CMK (cell line): ENCODE results near the gene STON2.

Experiments used
- DNase-seq: peaks from one replicate; pipeline ENCODE4 v3.0.0-alpha.2; 2010; ENCODE audit warnings: low read depth

Gene STON2

DNA sequence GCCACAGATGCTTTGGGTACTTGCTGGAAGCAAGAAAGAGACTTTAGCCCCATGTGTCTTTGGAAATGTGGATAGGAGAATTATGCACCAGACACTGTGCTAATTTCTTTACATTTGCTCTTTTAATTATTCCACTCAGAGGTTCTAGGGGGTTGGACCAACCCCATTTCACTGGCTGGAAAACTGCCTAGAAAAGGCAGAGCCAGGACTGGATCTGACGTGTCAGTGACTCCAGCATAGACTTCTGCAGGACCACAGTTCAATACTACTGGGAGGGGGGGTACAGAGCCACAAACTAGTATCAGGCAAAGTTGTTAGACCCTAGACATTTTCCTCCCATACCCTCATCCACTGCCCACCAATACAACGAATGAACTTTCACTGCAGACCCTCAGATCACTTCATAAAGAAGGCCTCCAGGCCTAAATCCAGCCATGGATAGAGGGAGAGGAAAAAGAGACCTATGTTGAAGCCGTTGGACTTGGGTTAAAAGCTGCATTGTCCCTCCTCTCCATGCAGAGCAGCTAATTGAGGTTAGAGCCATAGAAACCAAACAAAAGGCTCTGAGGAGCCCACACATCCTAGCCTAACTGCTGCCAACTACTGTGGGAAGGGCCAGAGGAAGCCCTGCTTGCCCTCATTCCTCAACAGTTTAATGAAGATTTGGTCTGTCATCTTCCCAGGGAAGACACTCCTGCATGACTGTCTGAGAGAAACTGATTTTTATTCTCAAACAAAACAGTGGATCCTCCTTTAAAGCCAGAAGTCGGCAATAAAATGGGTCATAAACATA, 68.7 kb downstream of the STON2 start:
- no peak for DNase-seq

DNA sequence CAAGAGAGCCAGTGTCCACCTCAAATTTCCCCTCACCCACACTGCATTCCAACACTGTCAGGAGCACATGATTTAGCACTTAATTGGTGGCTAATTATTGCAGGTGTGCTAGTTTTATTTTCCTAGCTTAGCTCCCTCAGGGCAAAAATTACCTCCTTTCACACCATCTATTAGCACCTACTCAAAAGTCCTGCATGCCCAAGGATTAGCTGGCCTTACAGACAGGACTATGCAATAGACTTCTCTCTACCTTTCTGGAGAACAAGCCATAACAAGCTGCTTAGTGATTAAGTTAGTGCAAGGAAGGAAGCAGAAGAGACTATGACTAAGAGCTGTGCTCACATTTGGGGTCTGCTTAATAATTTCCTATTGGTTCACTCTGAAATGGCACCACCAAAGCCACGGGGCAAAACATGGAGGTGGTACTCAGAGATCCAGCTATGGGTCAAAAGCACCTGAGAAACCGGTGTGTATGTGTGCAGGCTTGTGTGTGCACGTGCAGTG, 69.5 kb downstream of the STON2 start:
- DNase-seq, result no peak

GRCh38 chr14:81329640-81330381, 70.3 kb downstream of the STON2 start:
- DNase-seq, result no peak

- no peak for DNase-seq
These were observed 73.7 kb downstream of the STON2 start for GRCh38 chr14:81326451-81326850.

- no peak for DNase-seq
These were observed 76.1 kb downstream of the STON2 start for GRCh38 chr14:81324011-81324410.

DNA sequence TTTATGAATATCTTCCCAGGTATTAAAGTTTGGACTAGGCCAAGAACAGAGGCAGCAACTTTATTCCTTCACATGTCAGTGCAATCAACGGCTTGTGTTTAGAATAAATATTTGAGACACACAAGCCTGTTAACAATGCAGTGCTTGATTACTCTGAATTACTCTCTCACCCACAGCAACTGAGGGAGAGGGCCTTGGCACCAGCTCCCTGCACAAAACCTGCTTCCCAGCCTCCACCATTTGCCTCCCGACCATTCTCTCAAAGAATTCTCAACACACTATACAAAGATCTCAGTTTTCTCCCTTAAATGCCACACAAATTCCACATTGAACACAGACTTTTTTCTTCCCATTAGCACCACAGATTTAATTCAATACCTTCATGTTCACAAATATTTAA, 77.0 kb downstream of the STON2 start:
- no peak for DNase-seq

DNA sequence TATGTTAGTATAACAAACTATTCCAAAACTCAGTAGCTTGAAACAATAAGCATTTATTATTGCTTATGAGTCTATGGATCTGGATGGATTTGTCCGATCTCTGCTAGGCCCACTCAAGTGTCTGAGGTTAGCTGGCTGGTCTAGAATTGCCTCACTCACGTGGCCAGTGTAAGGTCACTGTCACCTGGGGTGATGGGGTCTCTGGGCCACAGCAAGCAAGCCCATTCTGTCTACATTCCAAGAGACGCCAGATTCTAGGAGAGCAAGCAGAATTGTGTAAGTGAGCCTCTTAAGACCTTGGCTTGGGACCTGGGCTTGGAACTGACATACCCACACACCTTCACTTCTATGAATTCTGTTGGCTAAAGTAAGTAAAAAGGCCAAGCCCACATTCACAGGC, 80.2 kb downstream of the STON2 start:
- no peak for DNase-seq

DNA sequence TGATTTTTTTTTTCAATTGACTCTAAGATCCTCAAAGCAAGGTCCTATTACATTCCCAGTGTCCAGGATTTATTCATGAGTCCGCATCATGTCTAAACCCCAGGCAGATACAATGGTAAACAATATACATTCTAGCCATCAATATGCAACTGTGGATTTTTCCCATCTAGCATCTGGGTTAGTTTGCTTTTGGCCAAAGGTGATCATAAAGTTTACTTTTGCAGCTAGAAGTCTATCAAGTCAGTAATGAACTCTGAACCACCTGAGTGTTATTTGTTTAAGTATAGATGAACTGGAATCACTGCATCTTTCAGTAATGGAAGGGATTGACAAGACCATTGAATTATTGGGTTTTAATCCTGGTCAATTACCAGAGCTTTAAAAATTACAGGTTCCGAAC, 80.8 kb downstream of the STON2 start:
- no peak for DNase-seq

DNA sequence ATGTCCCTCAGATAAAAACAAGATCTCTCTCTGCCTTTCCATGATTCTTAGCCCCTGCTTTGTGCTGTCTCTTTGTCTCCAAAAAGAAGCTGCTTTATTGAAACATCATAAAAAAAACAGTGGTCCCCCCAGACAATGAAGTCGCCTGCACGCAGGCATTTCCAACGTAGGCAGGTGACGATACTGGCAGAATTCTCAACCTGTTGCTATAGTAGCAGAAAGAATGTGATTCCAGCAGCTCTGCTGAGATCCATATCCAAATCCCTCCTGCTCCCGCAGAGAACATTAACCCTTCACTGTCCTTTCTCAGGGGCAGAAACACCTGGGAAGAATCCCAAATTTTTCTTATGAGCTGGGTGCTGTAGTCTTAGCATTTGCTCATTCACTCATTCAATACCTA, 84.8 kb downstream of the STON2 start:
- DNase-seq, result no peak

DNA sequence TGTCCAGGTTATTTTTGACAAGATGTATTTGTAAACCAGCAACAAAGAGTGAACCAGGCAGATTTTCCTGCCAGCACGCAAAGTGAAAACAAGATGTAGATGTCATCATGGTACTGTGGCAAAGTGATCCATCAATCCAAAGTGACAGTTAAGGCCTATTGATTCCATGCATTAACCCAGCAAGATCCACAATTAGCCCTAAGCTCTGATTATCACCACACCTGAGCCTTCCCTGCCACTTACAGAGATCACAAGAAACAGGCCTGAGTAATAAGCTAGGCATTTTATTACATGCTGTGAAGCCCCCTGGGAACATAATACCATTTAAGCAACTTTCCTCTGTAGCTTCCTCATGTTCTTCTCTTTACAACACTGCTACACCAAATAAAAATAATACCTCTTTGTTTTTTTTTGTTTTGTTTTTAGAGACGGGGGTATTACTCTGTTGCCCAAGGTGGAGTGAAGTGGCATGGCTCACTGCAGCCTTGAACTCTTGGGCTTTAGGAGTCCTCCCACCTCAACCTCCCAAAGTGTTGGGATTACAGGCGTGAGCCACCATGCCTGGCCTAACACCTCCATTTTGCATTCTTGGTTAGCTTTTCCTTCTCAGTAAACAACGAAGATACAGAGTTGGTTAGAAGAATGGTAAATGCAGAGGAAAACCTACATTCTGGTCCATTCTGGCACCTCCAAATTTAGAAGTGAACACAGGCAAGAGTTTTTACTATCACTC, 85.5 kb downstream of the STON2 start:
- no peak for DNase-seq

DNA sequence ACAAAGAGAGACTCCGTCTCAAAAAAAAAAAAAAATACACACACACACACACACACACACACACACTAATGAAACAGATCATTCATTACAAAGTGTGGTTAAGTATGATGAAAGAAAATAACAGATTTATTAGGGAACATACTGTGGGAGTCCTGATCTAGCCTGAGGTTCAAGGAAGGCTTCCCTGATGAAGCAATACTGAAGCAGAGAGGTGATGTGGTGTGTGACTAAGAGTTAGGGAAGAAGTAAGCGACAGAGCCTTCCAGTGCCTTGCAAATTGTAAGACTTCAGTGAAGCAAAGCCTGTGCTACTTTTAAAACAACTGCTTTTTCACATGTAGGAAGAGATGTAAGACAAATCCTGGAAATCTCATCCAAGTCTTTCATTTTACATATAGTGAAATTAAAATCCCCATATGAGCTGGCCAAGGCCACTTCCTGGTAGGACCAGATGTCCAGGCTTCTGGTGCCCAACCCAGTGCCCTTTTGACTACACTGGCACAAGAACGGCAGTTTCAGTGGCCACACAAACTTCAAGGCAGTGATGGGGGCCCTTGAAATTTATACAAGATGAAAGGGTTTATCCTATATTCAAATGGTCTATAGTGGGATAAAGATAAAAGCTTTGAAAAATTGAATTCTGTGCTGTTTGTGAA, 86.2 kb downstream of the STON2 start:
- no peak for DNase-seq

DNA sequence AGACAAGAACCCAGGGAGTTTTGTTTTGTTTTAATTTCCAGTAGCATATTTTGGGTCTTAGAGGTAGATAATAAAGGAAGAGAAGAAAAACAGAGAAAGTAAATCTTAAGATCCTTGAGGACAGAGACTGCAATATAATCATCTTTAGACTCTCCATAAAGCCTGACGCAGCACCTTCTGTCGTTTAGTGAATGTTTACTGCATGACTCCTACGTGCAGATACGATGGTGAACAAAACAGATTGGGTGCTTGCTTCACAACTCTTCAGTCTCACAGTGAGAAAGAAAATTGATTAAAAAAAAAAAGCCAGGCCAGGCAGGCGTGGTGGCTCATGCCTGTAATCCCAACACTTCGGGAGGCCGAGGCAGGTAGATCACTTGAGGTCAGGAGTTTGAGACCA, 86.9 kb downstream of the STON2 start:
- DNase-seq, result no peak

DNA sequence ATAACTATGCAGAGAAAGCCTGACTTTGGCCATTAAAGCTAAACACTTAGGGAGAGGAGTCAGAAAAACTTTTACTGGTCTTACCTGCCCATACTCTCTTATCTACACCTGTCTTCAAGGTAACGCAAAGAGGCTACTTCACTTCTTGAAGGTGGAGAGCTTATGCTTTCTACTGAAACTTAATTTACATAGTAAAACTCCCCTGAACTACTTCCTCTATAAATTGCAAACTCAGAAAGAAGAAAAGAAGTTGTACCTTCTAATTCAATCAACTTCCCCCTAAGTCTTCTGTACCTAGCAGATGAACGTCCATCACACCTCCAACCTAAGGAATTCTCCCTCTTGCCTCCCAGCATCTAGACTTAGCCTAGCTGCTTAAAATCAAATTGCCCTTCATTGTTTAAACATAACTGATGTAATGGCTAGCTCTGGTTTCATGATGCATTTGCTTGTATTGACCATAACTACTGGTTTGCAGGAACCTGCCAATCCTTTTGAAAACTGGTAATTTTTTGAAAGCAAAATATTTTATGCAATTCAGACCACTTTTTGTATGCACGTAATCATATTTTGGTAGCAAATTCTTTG, 87.7 kb downstream of the STON2 start:
- DNase-seq, result no peak

DNA sequence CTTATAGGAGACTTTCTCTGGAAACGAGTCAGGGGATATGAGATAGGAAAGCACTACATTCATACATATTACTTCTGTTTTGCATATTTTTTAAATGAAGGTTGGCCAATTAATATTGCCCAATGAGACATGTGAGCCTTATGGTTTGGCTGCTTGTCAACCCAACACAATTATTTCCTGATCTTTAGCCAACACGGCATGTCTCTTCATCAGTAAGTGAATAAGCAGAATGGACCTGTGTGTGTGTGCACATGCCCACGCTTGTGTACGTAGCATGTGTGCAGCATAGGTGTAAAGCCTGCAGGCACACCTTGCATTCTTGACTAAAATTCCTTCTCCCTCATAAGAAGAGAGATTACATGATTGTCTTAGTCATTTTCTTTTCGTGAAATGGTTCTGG, 88.3 kb downstream of the STON2 start:
- DNase-seq, result no peak

DNA sequence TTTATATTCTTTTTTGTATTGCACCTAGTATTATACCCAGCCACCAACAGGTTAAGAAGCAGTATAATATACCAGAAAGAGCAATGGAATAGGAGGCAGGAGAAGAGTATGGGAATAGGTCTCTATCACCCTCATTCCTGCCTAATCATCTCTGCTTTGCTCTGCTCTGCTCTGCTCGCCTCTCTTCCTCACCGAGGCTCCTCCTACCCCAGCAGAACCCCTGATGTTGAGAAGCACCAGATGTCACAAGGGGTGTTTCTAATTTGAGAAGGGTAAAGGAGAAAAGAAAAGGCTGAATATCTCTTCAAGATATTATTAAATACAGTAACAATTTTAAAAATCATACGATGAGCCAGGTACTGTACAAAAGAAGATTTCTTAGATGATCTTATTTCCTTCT, 89.0 kb downstream of the STON2 start:
- DNase-seq, result no peak

DNA sequence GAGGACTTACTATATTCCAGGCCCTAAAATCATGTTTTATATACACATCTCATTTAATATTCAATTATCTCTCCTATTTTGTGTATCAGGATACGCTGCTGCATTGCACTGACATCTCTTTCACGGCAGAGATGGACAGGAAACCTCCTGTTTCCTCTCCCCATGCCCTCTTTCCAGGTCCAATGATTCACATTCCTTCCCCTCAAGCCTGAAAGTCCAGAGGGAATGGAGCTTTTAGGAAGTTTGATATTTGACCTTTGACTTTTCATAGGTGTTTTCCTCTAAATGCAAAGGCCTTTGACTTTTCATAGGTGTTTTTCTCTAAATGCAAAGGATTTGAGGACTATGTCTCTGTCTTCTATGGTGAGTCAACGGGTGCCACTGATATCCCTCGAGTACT, 89.5 kb downstream of the STON2 start:
- DNase-seq, result no peak

- no peak for DNase-seq
These were observed 90.6 kb downstream of the STON2 start for GRCh38 chr14:81309511-81309910.

GRCh38 chr14:81305743-81306142, 94.4 kb downstream of the STON2 start:
- DNase-seq, result no peak

GRCh38 chr14:81305065-81305464, 95.1 kb downstream of the STON2 start:
- no peak for DNase-seq

- no peak for DNase-seq
These were observed 96.7 kb downstream of the STON2 start for GRCh38 chr14:81303258-81303935.

GRCh38 chr14:81302638-81303037, 97.5 kb downstream of the STON2 start:
- no peak for DNase-seq
